HepG2 (cell line): Measurements from ENCODE around the gene CLDN4. TPM values are rescaled to one million over a fixed set of nuclear protein-coding genes. Genes with fewer than 3 reads are reported as not detected.
A peak's percentile ranks its signal among the peaks of the same experiment; 100 is the strongest.

Experiments used
- CBX2 ChIP-seq, 2 experiments: fragments of 200-600 bp in 1 of 2; sonication (generic); formaldehyde crosslinking in 1 of 2; IDR thresholded peaks; 2 replicates each; pipeline versions ENCODE4 v1.7.0 to v1.8.1; 2018 to 2022; ENCODE audit warnings: low read depth in 2 of 2, low read length in 1 of 2, mild to moderate bottlenecking in 1 of 2, missing genetic modification reagents in 1 of 2
- DRAP1 ChIP-seq: IDR thresholded peaks from 2 replicates; pipeline ENCODE4 v1.6.1; 2016; ENCODE audit warnings: missing genetic modification reagents, missing compliant biosample characterization
- ETV6 ChIP-seq: sonication (generic); formaldehyde crosslinking; conservative IDR thresholded peaks from 2 replicates; pipeline ENCODE4 v1.4.0; 2020; ENCODE audit warnings: missing genetic modification reagents
- GLMP ChIP-seq: sonication (generic); formaldehyde crosslinking; IDR thresholded peaks from 2 replicates; pipeline ENCODE4 v1.9.0; 2021; ENCODE audit warnings: missing genetic modification reagents, mild to moderate bottlenecking, borderline replicate concordance
- ISX ChIP-seq: sonication (generic); formaldehyde crosslinking; conservative IDR thresholded peaks from 2 replicates; pipeline ENCODE4 v1.5.0; 2020; ENCODE audit warnings: missing genetic modification reagents
- KLF15 ChIP-seq: sonication (generic); formaldehyde crosslinking; IDR thresholded peaks from 2 replicates; pipeline ENCODE4 v1.8.1; 2023; ENCODE audit warnings: borderline replicate concordance, mild to moderate bottlenecking, inconsistent platforms, missing genetic modification reagents, mixed read lengths
- NFE2L2 ChIP-seq: fragments of 150-350 bp; IDR thresholded peaks from 2 replicates; pipeline ENCODE4 v1.6.1; 2014; ENCODE audit warnings: low read length
- NRL ChIP-seq: sonication (generic); formaldehyde crosslinking; IDR thresholded peaks from 2 replicates; pipeline ENCODE4 v1.5.0; 2020; ENCODE audit warnings: missing genetic modification reagents, mild to moderate bottlenecking, moderate library complexity, borderline replicate concordance
- PHF21A ChIP-seq: sonication (generic); formaldehyde crosslinking; IDR thresholded peaks from 2 replicates; pipeline ENCODE4 v1.5.0; 2020; ENCODE audit warnings: mild to moderate bottlenecking, missing genetic modification reagents
- SNRNP70 ChIP-seq: fragments of 200-400 bp; formaldehyde crosslinking; IDR thresholded peaks from 2 replicates; pipeline ENCODE4 v1.6.1; 2017; ENCODE audit warnings: mild to moderate bottlenecking, low read depth, low read length, moderate library complexity
- THAP8 ChIP-seq: sonication (generic); formaldehyde crosslinking; IDR thresholded peaks from 2 replicates; pipeline ENCODE4 v1.5.1; 2020; ENCODE audit warnings: missing genetic modification reagents, mild to moderate bottlenecking, borderline replicate concordance
- ZBTB49 ChIP-seq: sonication (generic); formaldehyde crosslinking; IDR thresholded peaks from 2 replicates; pipeline ENCODE4 v1.4.0; 2020; ENCODE audit warnings: missing genetic modification reagents, borderline replicate concordance
- ZNF205 ChIP-seq: IDR thresholded peaks from 2 replicates; pipeline ENCODE4 v1.6.1; 2018; ENCODE audit warnings: missing biosample characterization, missing genetic modification reagents
- ZNF784 ChIP-seq: sonication (generic); formaldehyde crosslinking; IDR thresholded peaks from 2 replicates; pipeline ENCODE4 v1.5.1; 2020; ENCODE audit warnings: missing genetic modification reagents, mild to moderate bottlenecking, borderline replicate concordance
- polyA plus RNA-seq, 8 experiments: library from polyadenylated mRNA; depleted of rRNA in 3 of 8; stranded (reverse) in 7 of 8; unstranded in 1 of 8; fragments of >200 nt; fragmentation: Illumina TruSeq in 4 of 8; extraction: Trizol in 4 of 8; gene quantifications; 2 replicates each; pipeline versions ENCODE4 v1.2.1 to v1.2.3, GENCODE V29; 2011 to 2016; ENCODE audit warnings: low read depth in 4 of 8, missing spikeins in 1 of 8, mixed read lengths in 1 of 8; ENCODE audit not compliant: insufficient read depth in 1 of 8
- total RNA-seq, 5 experiments: library from RNA; depleted of rRNA; stranded (reverse); fragments of >200 nt; fragmentation: Illumina TruSeq; extraction: Trizol; gene quantifications; 2 replicates each; pipeline ENCODE4 v1.2.3, GENCODE V29; 2016; ENCODE audit warnings: low read depth in 1 of 5
- TF ChIP-seq, protein P1 (sequence below): sonication (generic); formaldehyde crosslinking; IDR thresholded peaks from 2 replicates; pipeline ENCODE4 v1.9.0; 2021; ENCODE audit warnings: missing genetic modification reagents, borderline replicate concordance
- TF ChIP-seq, protein P2 (sequence below): sonication (generic); formaldehyde crosslinking; IDR thresholded peaks from 2 replicates; pipeline ENCODE4 v1.8.0; 2022; ENCODE audit warnings: mild to moderate bottlenecking, missing genetic modification reagents, moderate library complexity

CLDN4 gene
- total and polyA plus RNA-seq, 2 of the 13 experiments (the other 11 are each of a cell fraction or from before 2014, with no cell fraction given), result 28.2 to 35.7 TPM

DNA sequence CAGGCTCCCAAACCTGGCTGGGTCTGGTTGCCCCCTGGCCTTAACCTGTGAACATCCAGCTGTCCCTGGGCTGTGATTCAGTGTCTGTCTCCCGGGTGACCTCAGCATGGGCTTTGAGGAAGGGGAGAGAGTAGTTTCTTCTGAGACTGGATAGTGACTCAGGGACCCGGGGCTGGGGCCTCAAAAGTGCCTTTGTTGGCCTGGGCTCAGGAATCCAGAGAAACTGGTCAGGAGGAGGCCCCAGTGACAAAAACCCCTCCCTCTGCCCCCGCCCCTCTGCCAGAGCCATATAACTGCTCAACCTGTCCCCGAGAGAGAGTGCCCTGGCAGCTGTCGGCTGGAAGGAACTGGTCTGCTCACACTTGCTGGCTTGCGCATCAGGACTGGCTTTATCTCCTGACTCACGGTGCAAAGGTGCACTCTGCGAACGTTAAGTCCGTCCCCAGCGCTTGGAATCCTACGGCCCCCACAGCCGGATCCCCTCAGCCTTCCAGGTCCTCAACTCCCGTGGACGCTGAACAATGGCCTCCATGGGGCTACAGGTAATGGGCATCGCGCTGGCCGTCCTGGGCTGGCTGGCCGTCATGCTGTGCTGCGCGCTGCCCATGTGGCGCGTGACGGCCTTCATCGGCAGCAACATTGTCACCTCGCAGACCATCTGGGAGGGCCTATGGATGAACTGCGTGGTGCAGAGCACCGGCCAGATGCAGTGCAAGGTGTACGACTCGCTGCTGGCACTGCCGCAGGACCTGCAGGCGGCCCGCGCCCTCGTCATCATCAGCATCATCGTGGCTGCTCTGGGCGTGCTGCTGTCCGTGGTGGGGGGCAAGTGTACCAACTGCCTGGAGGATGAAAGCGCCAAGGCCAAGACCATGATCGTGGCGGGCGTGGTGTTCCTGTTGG, at the start of gene CLDN4 (continued):
- TF ChIP-seq, protein P1, sequence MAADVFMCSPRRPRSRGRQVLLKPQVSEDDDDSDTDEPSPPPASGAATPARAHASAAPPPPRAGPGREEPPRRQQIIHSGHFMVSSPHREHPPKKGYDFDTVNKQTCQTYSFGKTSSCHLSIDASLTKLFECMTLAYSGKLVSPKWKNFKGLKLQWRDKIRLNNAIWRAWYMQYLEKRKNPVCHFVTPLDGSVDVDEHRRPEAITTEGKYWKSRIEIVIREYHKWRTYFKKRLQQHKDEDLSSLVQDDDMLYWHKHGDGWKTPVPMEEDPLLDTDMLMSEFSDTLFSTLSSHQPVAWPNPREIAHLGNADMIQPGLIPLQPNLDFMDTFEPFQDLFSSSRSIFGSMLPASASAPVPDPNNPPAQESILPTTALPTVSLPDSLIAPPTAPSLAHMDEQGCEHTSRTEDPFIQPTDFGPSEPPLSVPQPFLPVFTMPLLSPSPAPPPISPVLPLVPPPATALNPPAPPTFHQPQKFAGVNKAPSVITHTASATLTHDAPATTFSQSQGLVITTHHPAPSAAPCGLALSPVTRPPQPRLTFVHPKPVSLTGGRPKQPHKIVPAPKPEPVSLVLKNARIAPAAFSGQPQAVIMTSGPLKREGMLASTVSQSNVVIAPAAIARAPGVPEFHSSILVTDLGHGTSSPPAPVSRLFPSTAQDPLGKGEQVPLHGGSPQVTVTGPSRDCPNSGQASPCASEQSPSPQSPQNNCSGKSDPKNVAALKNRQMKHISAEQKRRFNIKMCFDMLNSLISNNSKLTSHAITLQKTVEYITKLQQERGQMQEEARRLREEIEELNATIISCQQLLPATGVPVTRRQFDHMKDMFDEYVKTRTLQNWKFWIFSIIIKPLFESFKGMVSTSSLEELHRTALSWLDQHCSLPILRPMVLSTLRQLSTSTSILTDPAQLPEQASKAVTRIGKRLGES (CRISPR knock-in tag), result no peak
- TF ChIP-seq, protein P2, sequence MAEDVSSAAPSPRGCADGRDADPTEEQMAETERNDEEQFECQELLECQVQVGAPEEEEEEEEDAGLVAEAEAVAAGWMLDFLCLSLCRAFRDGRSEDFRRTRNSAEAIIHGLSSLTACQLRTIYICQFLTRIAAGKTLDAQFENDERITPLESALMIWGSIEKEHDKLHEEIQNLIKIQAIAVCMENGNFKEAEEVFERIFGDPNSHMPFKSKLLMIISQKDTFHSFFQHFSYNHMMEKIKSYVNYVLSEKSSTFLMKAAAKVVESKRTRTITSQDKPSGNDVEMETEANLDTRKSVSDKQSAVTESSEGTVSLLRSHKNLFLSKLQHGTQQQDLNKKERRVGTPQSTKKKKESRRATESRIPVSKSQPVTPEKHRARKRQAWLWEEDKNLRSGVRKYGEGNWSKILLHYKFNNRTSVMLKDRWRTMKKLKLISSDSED (CRISPR knock-in tag), result no peak
- no peak for TF ChIP-seq CBX2 (IDR thresholded peaks at IDR 0.05; ENCODE audit: low read depth, low read length)
- no peak for TF ChIP-seq CBX2 (CRISPR knock-in tag; IDR thresholded peaks at IDR 0.05; ENCODE audit: low read depth)
- no peak for TF ChIP-seq THAP8 (CRISPR knock-in tag)
- TF ChIP-seq ZNF784 (CRISPR knock-in tag), result no peak
- peak; percentile 22; the same call in 1 of the 2 replicates for TF ChIP-seq NFE2L2
- no peak for TF ChIP-seq KLF15 (CRISPR knock-in tag)
- TF ChIP-seq NRL (CRISPR knock-in tag), result no peak
- peak; percentile 99 for TF ChIP-seq DRAP1 (CRISPR knock-in tag)
- TF ChIP-seq ETV6 (CRISPR knock-in tag), result no peak
- TF ChIP-seq ZBTB49 (CRISPR knock-in tag), result no peak
- no peak for TF ChIP-seq ISX (CRISPR knock-in tag)
- TF ChIP-seq GLMP (CRISPR knock-in tag), result no peak
- no peak for TF ChIP-seq PHF21A (CRISPR knock-in tag)
- no peak for TF ChIP-seq SNRNP70
- 0 out of 2 replicates have a peak, but pooled peaks have one; percentile 18 for TF ChIP-seq ZNF205 (CRISPR knock-in tag)
